ENCODE data around the gene VANGL2.

DNA sequence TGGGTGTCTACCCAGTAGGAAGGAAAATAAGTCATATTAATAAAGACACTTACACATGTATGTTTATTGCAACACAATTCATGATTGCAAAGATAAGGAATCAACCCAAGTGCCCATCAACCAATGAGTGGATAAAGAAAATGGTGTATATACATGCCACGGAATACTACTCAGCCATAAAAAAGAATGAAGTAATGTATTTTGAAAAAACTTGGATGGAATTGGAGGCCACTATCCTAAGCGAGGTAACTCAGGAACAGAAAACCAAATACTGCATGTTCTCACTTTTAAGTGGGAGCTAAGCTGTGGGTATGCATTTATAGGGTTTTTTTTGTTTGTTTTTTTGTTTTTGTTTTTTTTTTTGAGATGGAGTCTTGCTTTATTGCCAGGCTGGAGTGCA lies 49.1 kb downstream of the VANGL2 start:
- TF ChIP-seq CTCF (conservative IDR thresholded peaks at IDR 0.05 in 1 of 2, IDR thresholded peaks at IDR 0.05 in 1 of 2; ENCODE audit: extremely low read depth in 1 of 2, insufficient read depth in 1 of 2, low read depth in 1 of 2, low read length in 2 of 2) (no peak), EZH2 (IDR thresholded peaks at IDR 0.05; ENCODE audit: borderline replicate concordance, low read length) (no peak)

Data from mammary epithelial cell (primary cell).